Nephron progenitor cell (in vitro differentiated cells): ENCODE measurements around the gene SYTL2.
A peak's percentile ranks its signal among the peaks of the same experiment; 100 is the strongest.

Experiments
- DNase-seq: peaks from one replicate; pipeline ENCODE4 v3.0.0; 2021
- H3K27ac Mint-ChIP-seq: 2 replicates; pipeline ENCODE4 v1.8.0; 2021; ENCODE audit warnings: mild to moderate bottlenecking, moderate library complexity, mixed read lengths
- H3K27me3 Mint-ChIP-seq: 2 replicates; pipeline ENCODE4 v1.8.0; 2021; ENCODE audit warnings: mild to moderate bottlenecking, low read depth, mixed read lengths; ENCODE audit not compliant: poor library complexity
- H3K36me3 Mint-ChIP-seq: 2 replicates; pipeline ENCODE4 v1.8.0; 2021; ENCODE audit warnings: low read depth, mixed read lengths
- H3K4me1 Mint-ChIP-seq: 2 replicates; pipeline ENCODE4 v1.8.0; 2021; ENCODE audit warnings: mixed read lengths
- H3K4me3 Mint-ChIP-seq: 2 replicates; pipeline ENCODE4 v1.8.0; 2021; ENCODE audit warnings: mild to moderate bottlenecking, moderate library complexity, mixed read lengths
- H3K9me3 Mint-ChIP-seq: 2 replicates; pipeline ENCODE4 v1.8.0; 2021; ENCODE audit warnings: mild to moderate bottlenecking, moderate library complexity, mixed read lengths
- TF ChIP-seq, protein P1 (sequence below): fragments of 200-600 bp; sonication (generic); IDR thresholded peaks from 2 replicates; pipeline ENCODE4 v1.5.0; 2021; ENCODE audit warnings: antibody characterized with exemption

The SYTL2 gene

DNA sequence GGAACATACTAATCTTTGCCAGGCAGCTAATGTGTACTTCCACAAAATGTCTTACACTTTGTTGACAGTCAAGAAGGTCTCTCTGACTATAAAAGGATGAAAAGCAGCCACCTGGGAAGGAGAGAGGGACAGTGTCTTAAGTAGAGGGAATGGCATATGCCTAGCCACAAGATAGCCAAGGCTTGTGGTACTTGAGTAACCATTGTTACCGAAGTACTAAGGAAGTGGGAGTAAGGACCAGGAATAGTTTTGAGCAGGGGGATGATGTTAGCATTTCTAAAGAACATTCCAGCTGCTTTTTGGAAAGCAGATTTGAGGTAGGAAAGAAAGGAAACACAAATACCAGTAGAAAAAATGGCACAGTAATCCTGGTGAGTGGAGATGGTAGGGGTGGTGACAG is 159.8 kb downstream of the SYTL2 start:
- H3K4me1 Mint-ChIP-seq: peaks cover 26% of the 10 kb centered on the region
- DNase-seq: no peak
- no peaks in the 10 kb centered on the region for H3K9me3 Mint-ChIP-seq
- peak overlapping the region; percentile 83 for H3K27ac Mint-ChIP-seq
- TF ChIP-seq, protein P1, sequence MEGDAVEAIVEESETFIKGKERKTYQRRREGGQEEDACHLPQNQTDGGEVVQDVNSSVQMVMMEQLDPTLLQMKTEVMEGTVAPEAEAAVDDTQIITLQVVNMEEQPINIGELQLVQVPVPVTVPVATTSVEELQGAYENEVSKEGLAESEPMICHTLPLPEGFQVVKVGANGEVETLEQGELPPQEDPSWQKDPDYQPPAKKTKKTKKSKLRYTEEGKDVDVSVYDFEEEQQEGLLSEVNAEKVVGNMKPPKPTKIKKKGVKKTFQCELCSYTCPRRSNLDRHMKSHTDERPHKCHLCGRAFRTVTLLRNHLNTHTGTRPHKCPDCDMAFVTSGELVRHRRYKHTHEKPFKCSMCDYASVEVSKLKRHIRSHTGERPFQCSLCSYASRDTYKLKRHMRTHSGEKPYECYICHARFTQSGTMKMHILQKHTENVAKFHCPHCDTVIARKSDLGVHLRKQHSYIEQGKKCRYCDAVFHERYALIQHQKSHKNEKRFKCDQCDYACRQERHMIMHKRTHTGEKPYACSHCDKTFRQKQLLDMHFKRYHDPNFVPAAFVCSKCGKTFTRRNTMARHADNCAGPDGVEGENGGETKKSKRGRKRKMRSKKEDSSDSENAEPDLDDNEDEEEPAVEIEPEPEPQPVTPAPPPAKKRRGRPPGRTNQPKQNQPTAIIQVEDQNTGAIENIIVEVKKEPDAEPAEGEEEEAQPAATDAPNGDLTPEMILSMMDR: no peak
- H3K27me3 Mint-ChIP-seq: peaks cover under 1% of the 10 kb centered on the region
- peaks cover 10% of the 10 kb centered on the region for H3K36me3 Mint-ChIP-seq
- H3K4me3 Mint-ChIP-seq: no peak overlapping the region

DNA sequence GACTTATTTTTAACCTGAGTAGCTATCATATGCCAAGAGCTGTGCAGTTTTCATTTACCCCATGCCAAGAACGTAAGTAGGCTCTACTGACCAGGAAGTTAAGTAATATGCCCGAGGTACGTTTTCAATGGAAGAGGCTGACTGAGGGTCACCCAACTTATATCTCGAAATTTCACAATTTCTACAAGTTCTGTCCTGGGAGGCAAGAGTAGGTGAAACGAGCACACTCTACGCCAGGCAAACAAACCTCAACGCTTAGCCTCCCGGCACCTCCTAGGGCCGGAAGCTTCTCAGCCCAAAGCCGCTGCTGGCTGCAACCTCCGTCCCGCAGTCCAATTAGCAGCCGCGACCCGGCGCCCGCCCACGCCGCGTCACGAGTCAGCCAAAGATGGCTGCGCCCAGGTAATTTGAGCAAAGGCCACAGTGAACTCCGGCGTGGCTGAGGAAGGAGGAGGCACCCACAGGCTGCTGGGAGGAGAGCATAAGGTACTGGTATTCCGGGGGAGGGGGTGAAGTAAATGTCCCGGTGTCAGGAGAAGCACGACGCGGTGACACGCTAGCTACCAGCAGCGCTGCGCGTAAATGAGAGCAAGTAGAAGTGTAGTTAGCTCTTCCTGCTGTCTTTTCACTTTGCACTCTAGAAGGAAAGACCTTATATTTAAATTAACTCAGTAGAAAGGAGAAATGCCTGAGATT is 163.2 kb downstream of the SYTL2 start, which contains the start of gene TMEM126A:
TSS of gene TMEM126A (plus strand) at position 364 of the 696 bp plus-strand sequence. CDS start 2,289 bp downstream, outside the sequence.
- Mint-ChIP-seq H3K4me3 (peak within 1 kb of the TSS; percentile 91), H3K27me3 (peaks cover 15% of the 10 kb centered on the region), H3K27ac (peak within 1 kb of the TSS; percentile 97), H3K36me3 (peaks cover 10% of the 10 kb centered on the region), H3K4me1 (peaks cover 26% of the 10 kb centered on the region), H3K9me3 (no peaks in the 10 kb centered on the region)
- DNase-seq: peak; percentile 91
- TF ChIP-seq, protein P1: no peak

DNA sequence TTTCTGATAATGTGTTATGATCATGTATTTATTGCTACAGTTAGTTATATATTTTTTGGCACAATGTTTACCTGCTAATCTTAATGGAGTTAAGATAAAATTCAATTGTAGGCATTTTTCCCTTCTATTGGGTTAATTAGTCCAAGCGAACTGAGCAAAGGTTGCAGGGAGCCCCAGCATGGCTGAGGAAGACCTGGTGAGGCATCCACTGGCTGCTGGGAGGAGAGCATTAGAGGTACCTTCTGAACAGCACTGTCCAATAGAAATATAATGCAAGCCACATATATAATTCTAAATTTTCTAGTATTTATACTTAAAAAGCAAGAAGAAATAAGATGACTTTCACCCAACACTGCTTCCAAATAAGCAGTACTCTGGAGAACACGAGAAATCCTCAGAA is 163.9 kb downstream of the SYTL2 start:
- H3K4me1 Mint-ChIP-seq: peaks cover 26% of the 10 kb centered on the region
- H3K27ac Mint-ChIP-seq: no peak overlapping the region
- no peak for DNase-seq
- H3K27me3 Mint-ChIP-seq: peaks cover 17% of the 10 kb centered on the region
- H3K36me3 Mint-ChIP-seq: peaks cover 10% of the 10 kb centered on the region
- no peaks in the 10 kb centered on the region for H3K9me3 Mint-ChIP-seq
- H3K4me3 Mint-ChIP-seq: peak overlapping the region; percentile 91
- TF ChIP-seq, protein P1: no peak
